Measurements from ENCODE around the gene NFATC4.
"Not testable (repeated sequence)": the region's sequence is repeated elsewhere in the genome, so short reads cannot be mapped to it uniquely, and the experiment has no call there.

The NFATC4 gene

DNA sequence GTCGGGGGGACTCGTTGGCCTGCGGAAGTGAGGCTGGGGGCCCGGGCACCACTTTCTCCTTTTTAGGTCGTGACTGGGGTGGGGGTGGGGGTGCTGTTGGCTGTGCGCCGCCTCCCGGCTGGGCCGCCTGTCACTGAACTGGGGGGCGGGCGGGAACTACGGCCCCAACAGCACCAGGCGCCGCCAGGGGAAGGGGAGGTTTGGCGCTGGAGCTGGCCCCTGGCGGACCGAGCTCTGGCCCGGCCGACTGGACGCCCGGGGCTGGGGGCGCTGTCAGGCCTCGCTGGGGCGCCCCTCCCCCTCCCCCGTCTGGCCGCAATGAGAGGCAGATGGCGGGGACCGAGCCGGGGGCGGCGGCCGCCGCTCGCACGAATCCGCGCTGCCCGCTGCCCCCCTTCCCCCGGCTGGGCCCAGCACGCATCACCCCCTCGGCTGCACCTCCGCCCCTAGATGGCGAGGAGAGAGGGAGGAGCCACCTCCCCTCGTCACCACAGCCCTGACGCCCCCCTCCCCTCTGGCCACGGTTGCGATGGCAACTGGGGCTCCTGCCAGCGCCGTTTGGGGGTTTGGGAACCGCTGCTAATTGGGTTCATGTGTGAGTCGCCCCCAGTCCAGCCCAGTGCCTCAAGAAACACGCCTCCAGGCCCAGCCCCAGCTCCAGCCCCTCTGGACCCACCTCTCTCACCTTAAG lies 723 bp downstream of the NFATC4 start:
- peak; percentile 33 for DNase-seq

- no peak for DNase-seq
Observed at GRCh38 chr14:24369463-24369862, 1.5 kb downstream of the NFATC4 start.

- no peak for DNase-seq
Observed at GRCh38 chr14:24369907-24370687, 2.1 kb downstream of the NFATC4 start.

GRCh38 chr14:24370748-24371147 lies 2.8 kb downstream of the NFATC4 start:
- no peak for DNase-seq

DNA sequence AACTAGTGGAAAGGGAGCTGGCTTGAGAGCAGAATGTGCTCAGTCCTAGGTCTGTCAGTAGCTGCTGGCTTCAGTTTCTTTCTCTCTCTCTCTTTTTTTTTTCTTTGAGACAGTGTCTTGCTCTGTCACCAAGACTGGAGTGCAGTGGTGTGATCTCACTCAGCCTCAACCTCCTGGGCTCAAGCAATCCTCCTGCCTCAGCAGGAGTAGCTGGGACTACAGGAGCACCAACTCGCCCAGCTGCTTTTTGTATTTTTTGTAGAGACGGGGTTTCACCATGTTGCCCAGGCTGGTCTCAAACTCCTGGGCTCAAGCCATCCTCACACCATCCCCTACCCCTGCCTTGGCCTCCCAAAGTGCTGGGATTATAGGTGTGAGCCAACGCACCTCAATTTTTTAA lies 3.6 kb downstream of the NFATC4 start:
- DNase-seq, result not testable (repeated sequence)

DNA sequence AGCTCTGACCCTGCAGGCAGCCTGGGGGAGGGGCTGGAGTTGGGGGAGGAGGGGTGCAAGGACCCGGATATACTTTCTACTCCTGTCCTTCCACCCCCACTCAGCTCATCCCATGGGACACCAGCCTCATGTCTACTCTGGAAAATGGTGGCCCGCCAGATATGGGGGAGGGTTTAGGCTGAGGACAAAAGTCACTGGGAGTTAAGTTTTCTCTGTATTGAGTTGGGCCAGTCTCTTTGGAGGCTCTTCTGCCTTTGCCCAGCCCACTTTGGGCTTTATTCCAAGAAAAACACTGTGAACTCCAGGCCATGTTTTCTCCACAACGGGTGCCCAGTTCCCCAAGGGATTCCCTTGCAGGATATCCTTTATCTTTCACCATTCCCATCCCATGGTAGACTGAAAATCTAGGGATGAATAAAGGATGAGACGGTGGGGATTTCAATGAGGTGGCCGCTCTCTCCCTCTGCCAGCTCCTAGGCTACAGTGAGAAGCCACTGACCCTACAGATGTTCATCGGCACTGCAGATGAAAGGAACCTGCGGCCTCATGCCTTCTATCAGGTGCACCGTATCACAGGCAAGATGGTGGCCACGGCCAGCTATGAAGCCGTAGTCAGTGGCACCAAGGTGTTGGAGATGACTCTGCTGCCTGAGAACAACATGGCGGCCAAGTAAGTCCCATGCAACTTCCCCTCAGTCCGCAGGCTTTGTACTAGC lies 4.9 kb downstream of the NFATC4 start:
- DNase-seq, result no peak

GRCh38 chr14:24376448-24377070 lies 8.6 kb downstream of the NFATC4 start:
- DNase-seq, result no peak

DNA sequence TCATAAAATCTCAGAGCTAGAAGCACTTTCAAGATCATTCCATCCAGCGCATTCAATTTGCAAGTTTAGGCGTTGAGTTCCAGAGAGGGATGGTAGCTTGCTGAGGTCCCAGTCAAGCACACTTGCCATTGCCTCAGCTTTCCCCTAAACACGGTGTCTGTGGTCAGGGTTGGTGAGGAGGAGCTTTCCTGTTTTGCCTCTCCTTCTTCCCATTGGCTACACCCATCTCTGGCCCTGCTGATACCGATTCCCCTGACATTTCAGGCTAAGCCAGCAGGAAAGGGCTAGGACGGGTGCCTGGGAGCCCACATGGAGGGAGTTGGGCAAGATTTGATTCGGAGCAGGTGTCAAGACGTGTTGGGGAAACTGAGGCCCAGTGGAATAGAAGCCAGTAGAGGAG lies 9.1 kb downstream of the NFATC4 start:
- DNase-seq, result no peak

- no peak for DNase-seq
Observed at GRCh38 chr14:24377657-24378056, 9.7 kb downstream of the NFATC4 start.

- DNase-seq, result no peak
Observed at GRCh38 chr14:24378327-24378726, 10.3 kb downstream of the NFATC4 start.

GRCh38 chr14:24378981-24379906 lies 11.3 kb downstream of the NFATC4 start:
- DNase-seq, result no peak

GRCh38 chr14:24379907-24380730 lies 12.1 kb downstream of the NFATC4 start:
- no peak for DNase-seq

GRCh38 chr14:24381363-24382063 lies 13.5 kb downstream of the NFATC4 start:
- DNase-seq, result no peak

GRCh38 chr14:24382064-24382371 lies 14.0 kb downstream of the NFATC4 start:
- DNase-seq, result no peak

DNA sequence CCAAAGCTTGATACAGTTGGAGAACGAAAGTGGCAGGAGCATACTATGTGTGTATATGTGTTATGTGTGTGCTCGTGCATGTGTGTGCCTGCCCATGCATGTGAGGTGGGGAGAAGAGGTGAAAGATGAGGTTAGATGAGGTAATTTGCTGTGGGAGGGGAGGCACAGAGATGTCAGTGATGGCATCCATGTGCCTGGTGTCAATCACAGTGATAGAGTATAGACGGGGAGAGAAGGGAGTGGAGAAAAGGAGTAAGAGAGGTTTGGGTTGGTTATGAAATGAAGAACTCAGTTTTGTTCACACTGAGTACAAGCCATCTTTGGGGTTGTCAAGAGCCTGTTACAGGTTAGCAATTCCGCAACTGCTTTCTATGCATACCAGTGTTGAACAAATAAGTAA lies 16.2 kb downstream of the NFATC4 start:
- DNase-seq, result no peak

DNA sequence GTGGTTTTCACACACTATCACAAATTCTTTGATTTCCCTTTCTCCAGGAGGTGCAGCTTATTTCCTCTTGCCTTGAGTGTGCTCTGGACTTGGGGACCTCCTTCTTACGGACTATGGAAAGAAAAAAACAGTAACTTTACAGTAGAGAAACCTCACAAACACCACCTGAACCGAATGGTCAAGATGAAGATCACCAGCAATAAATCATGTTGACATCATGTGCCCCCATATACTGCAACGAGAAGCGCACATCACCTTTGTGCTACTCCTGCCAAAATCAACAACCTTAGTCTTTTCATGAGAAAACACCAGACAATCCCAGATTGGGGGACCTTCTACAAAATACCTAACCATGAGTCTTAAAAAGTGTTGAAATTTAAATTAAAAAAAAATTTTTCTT lies 17.5 kb downstream of the NFATC4 start:
- no peak for DNase-seq

DNA sequence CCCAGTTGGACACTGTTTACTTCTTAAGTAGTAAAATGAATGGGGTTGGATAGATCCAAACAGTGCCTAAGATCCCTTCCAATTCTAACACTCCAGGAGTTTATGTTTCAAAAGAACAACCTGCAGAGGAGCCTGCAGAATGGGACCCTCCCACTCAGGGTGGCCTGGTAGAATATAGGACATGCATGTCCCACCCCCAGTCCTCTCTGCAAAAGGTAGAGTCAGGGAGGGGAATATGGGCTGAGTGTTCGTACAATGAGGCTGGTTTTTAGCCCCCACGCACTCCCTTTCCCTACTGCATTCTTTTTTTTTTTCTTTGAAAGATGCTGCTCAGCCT lies 19.0 kb downstream of the NFATC4 start:
- no peak for DNase-seq

DNA sequence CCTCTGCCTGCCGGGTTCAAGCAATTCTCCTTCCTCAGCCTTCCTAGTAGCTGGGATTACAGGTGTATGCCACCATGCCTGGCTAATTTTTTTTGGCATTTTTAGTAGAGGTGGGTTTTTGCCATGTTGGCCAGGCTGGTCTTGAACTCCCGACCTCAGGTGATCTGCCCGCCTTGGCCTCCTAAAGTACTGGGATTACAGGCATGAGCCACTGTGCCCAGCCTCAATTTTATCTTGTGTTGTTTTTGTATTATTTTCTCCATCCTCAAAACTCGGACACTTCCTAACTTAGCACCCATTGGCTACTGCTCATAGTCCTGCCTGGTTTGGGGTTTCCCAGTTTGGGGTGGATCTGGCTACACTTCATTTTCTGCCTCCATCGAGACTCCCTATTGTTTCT lies 19.6 kb downstream of the NFATC4 start:
- not testable (repeated sequence) for DNase-seq

- no peak for DNase-seq
Observed at GRCh38 chr14:24388474-24389179, 20.6 kb downstream of the NFATC4 start.

GRCh38 chr14:24389226-24389848 lies 21.4 kb downstream of the NFATC4 start:
- DNase-seq, result no peak

Data from effector CD8-positive, alpha-beta T cell (primary cell).